Panc1 (cell line): ENCODE measurements around the gene GNG7. TPM values are rescaled to one million over a fixed set of nuclear protein-coding genes. Genes with fewer than 3 reads are reported as not detected.

Source experiments
- ATAC-seq: fragments of 200-7000 bp; cut with Tn5 transposase; 2 replicates; pipeline ENCODE4 v1.9.1; 2020; ENCODE audit warnings: mild to moderate bottlenecking, moderate library complexity
- BruUV-seq: library from RNA; stranded (reverse); fragments of 400-500 nt; replicated peaks from 2 replicates; lab custom pipeline; 2021; lab: Mats Ljungman, UMichigan
- CTCF ChIA-PET: fragments of 300-600 bp; sonication (Branson Sonifier 250); formaldehyde crosslinking; loops from one replicate; lab custom pipeline; 2022; ENCODE audit warnings: antibody characterized with exemption; lab: Charles Lee
- POLR2A ChIA-PET: fragments of 300-600 bp; sonication (Branson Sonifier 250); formaldehyde crosslinking; loops from one replicate; lab custom pipeline; 2022; ENCODE audit warnings: antibody characterized with exemption; lab: Charles Lee
- DNase-seq: peaks from one replicate; pipeline ENCODE4 v3.0.0-alpha.2; 2010; ENCODE audit warnings: low read depth, low spot score
- H3K27ac ChIP-seq: 2 replicates; pipeline ENCODE4 v1.5.1; 2011; ENCODE audit warnings: mild to moderate bottlenecking, low read length, inconsistent platforms
- H3K27me3 ChIP-seq: fragments of 200-500 bp; sonication (Bioruptor generic); 2 replicates; pipeline ENCODE4 v1.6.0; 2014; ENCODE audit warnings: low read length, inconsistent platforms; ENCODE audit not compliant: control insufficient read depth, insufficient read depth
- H3K36me3 ChIP-seq: fragments of 200-500 bp; sonication (Bioruptor generic); 2 replicates; pipeline ENCODE4 v1.5.1; 2014; ENCODE audit warnings: inconsistent platforms, mild to moderate bottlenecking, low read length, moderate library complexity; ENCODE audit not compliant: control insufficient read depth, insufficient read depth
- H3K4me1 ChIP-seq: 2 replicates; pipeline ENCODE4 v1.5.1; 2011; ENCODE audit warnings: inconsistent platforms, mild to moderate bottlenecking, low read length, moderate library complexity; ENCODE audit not compliant: control insufficient read depth, insufficient read depth
- H3K4me3 ChIP-seq, 2 experiments: 2 replicates each; pipeline ENCODE4 v1.5.1; 2011 to 2012; ENCODE audit warnings: low read depth in 2 of 2, low read length in 2 of 2, mild to moderate bottlenecking in 2 of 2, inconsistent platforms in 1 of 2, moderate library complexity in 1 of 2
- H3K9me3 ChIP-seq: fragments of 200-500 bp; sonication (Bioruptor generic); 2 replicates; pipeline ENCODE4 v1.5.1; 2014; ENCODE audit warnings: low read depth, mild to moderate bottlenecking, inconsistent platforms, low read length, moderate library complexity; ENCODE audit not compliant: control insufficient read depth, insufficient read depth
- CTCF ChIP-seq: fragments of 450-650 bp; IDR thresholded peaks from 2 replicates; pipeline ENCODE4 v1.5.1; 2017; ENCODE audit warnings: mild to moderate bottlenecking
- POLR2AphosphoS5 ChIP-seq: IDR thresholded peaks from 2 replicates; pipeline ENCODE4 v1.6.1; 2012; ENCODE audit warnings: mild to moderate bottlenecking, low read depth, low read length, moderate library complexity
- REST ChIP-seq, 2 experiments: IDR thresholded peaks; 2 replicates each; pipeline ENCODE4 v1.6.1; 2011 to 2012; ENCODE audit warnings: low read depth in 2 of 2, control low read depth in 1 of 2, low read length in 1 of 2, mild to moderate bottlenecking in 1 of 2, moderate library complexity in 1 of 2; ENCODE audit not compliant: insufficient read depth in 1 of 2
- SIN3A ChIP-seq: IDR thresholded peaks from 2 replicates; pipeline ENCODE4 v1.6.1; 2012; ENCODE audit warnings: low read depth, mild to moderate bottlenecking, low read length, moderate library complexity, borderline replicate concordance; ENCODE audit not compliant: insufficient read depth
- TCF7L2 ChIP-seq: IDR thresholded peaks from 2 replicates; pipeline ENCODE4 v1.6.1; 2011; ENCODE audit warnings: mild to moderate bottlenecking, low read depth, low read length, inconsistent platforms
- in situ Hi-C: cut with HindIII; loops from 2 replicates; pipeline ENCODE4 v1.10.0; 2016; ENCODE audit warnings: low sequenced_read_pairs, low pct_unique_long_range_greater_than_20kb
- intact Hi-C: fragments of 100-400 bp; cut with micrococcal nuclease; formaldehyde crosslinking; loops from one replicate; pipeline ENCODE4 v1.10.0; 2022; ENCODE audit not compliant: unreplicated experiment
- total RNA-seq: library from RNA; stranded (reverse); gene quantifications from one replicate; pipeline ENCODE4 v1.2.1, GENCODE V29; 2021; ENCODE audit not compliant: unreplicated experiment

Gene GNG7
- total RNA-seq, 1 experiment from 2014 or later, result 0.74 TPM

GRCh38 chr19:2487090-2487489 is 215.4 kb downstream of the GNG7 start:
- intact Hi-C loops, result no loop called here
- POLR2A ChIA-PET, result no interaction called here
- no peak for TF ChIP-seq POLR2AphosphoS5
- no peak for TF ChIP-seq CTCF
- TF ChIP-seq TCF7L2, result no peak
- TF ChIP-seq SIN3A, result no peak
- TF ChIP-seq REST (IDR thresholded peaks at IDR 0.05; ENCODE audit: insufficient read depth in 1 of 2, low read depth in 2 of 2, low read length in 1 of 2), result no peak
- no peak overlapping the region for H3K4me3 ChIP-seq
- no peaks in the 10 kb centered on the region for H3K36me3 ChIP-seq
- H3K4me1 ChIP-seq, result peaks cover 20% of the 10 kb centered on the region
- no TSS peak for BruUV-seq
- in situ Hi-C loops, result no loop called here
- no peaks in the 10 kb centered on the region for H3K27me3 ChIP-seq
- no peaks in the 10 kb centered on the region for H3K9me3 ChIP-seq
- no peak for DNase-seq
- no peak overlapping the region for H3K27ac ChIP-seq
- CTCF ChIA-PET, result no interaction called here
- ATAC-seq, result no peak

- Histone ChIP-seq H3K9me3 (no peaks in the 10 kb centered on the region), H3K4me1 (peaks cover 8% of the 10 kb centered on the region), H3K27me3 (no peaks in the 10 kb centered on the region), H3K27ac (no peak overlapping the region), H3K4me3 (no peak overlapping the region), H3K36me3 (no peaks in the 10 kb centered on the region)
- in situ Hi-C loops, result no loop called here
- ChIA-PET POLR2A (no interaction called here), CTCF (no interaction called here)
- no peak for ATAC-seq
- intact Hi-C loops, result no loop called here
- DNase-seq, result no peak
- TF ChIP-seq POLR2AphosphoS5 (no peak), SIN3A (no peak), REST (IDR thresholded peaks at IDR 0.05; ENCODE audit: insufficient read depth in 1 of 2, low read depth in 2 of 2, low read length in 1 of 2) (no peak), TCF7L2 (no peak), CTCF (no peak)
- no TSS peak for BruUV-seq
These were observed 217.1 kb downstream of the GNG7 start for GRCh38 chr19:2485428-2485827.
